GM19455 (cell line): ENCODE measurements around the gene KBTBD6.
"Not testable (repeated sequence)": the region's sequence is repeated elsewhere in the genome, so short reads cannot be mapped to it uniquely, and the experiment has no call there.

ENCODE experiments used
- ATAC-seq: cut with Tn5 transposase; IDR thresholded peaks from one replicate; pipeline ENCODE4 v1.9.1; 2021; ENCODE audit not compliant: unreplicated experiment

Gene KBTBD6

GRCh38 chr13:41136396-41137031, 3.9 kb upstream of the KBTBD6 start:
- no peak for ATAC-seq

GRCh38 chr13:41133951-41134350, 1.3 kb upstream of the KBTBD6 start:
- no peak for ATAC-seq

GRCh38 chr13:41131660-41132511, 716 bp downstream of the KBTBD6 start:
- not testable (repeated sequence) for ATAC-seq

GRCh38 chr13:41131189-41131588, 1.4 kb downstream of the KBTBD6 start:
- ATAC-seq: not testable (repeated sequence)

- no peak for ATAC-seq
Measured at GRCh38 chr13:41130356-41130755, 2.2 kb downstream of the KBTBD6 start.

GRCh38 chr13:41127701-41128100, 4.9 kb downstream of the KBTBD6 start:
- no peak for ATAC-seq

- no peak for ATAC-seq
Measured at GRCh38 chr13:41122838-41123237, 9.8 kb downstream of the KBTBD6 start.

- no peak for ATAC-seq
Measured at GRCh38 chr13:41117869-41118268, 14.7 kb downstream of the KBTBD6 start.

- ATAC-seq: no peak
Measured at GRCh38 chr13:41111454-41111853, 21.1 kb downstream of the KBTBD6 start.

- no peak for ATAC-seq
Measured at GRCh38 chr13:41107584-41108014, 25.0 kb downstream of the KBTBD6 start.

- ATAC-seq: no peak
Measured at GRCh38 chr13:41107104-41107571, 25.5 kb downstream of the KBTBD6 start.

- ATAC-seq: no peak
Measured at GRCh38 chr13:41099986-41100385, 32.6 kb downstream of the KBTBD6 start.

GRCh38 chr13:41098761-41099160, 33.8 kb downstream of the KBTBD6 start:
- no peak for ATAC-seq

GRCh38 chr13:41095681-41096080, 36.9 kb downstream of the KBTBD6 start:
- ATAC-seq: not testable (repeated sequence)

GRCh38 chr13:41085961-41086585, 46.5 kb downstream of the KBTBD6 start:
- no peak for ATAC-seq

- ATAC-seq: no peak
Measured at GRCh38 chr13:41079725-41080124, 52.9 kb downstream of the KBTBD6 start.
